Urinary bladder (tissue), 4 donors: ENCODE data around the gene RSRC1. TPM values are rescaled to one million over a fixed set of nuclear protein-coding genes. Genes with fewer than 3 reads are reported as not detected.
"Not testable (repeated sequence)": the region's sequence is repeated elsewhere in the genome, so short reads cannot be mapped to it uniquely, and the experiment has no call there.

Source experiments
- DNase-seq: peaks from one replicate; pipeline ENCODE4 v3.0.0-alpha.2; 2015; ENCODE audit errors: extremely low spot score
- H3K27ac ChIP-seq: one replicate; pipeline ENCODE4 v1.5.1; 2013; ENCODE audit warnings: low read depth, mild to moderate bottlenecking, moderate library complexity
- H3K36me3 ChIP-seq: one replicate; pipeline ENCODE4 v1.6.1; 2013; ENCODE audit warnings: mild to moderate bottlenecking, moderate library complexity; ENCODE audit not compliant: insufficient read depth
- H3K4me1 ChIP-seq: one replicate; pipeline ENCODE4 v1.6.1; 2013; ENCODE audit warnings: mild to moderate bottlenecking, moderate library complexity; ENCODE audit not compliant: insufficient read depth
- H3K4me3 ChIP-seq: one replicate; pipeline ENCODE4 v1.5.1; 2013; ENCODE audit warnings: low read depth, low read length
- WGBS: extraction: QIAGEN DNeasy Blood & Tissue Kit; methylation state at CpG from one replicate; pipeline ENCODE4 v1.1.7; 2013; 5-methylcytosine and 5-hydroxymethylcytosine counted together
- polyA plus RNA-seq: library from polyadenylated mRNA; stranded (reverse); fragments of 200-250 nt; gene quantifications from one replicate; pipeline ENCODE4 v1.2.3, GENCODE V29; 2013
- total RNA-seq: library from RNA; depleted of rRNA; stranded (reverse); fragments of >200 nt; gene quantifications from one replicate; pipeline ENCODE4 v1.2.3, GENCODE V29; 2014
- donor health status: healthy with polysubstance abuse.
- donor health status: healthy.

Gene RSRC1
- total and polyA plus RNA-seq, 2 donors = 29.3 to 70.6 TPM

DNA sequence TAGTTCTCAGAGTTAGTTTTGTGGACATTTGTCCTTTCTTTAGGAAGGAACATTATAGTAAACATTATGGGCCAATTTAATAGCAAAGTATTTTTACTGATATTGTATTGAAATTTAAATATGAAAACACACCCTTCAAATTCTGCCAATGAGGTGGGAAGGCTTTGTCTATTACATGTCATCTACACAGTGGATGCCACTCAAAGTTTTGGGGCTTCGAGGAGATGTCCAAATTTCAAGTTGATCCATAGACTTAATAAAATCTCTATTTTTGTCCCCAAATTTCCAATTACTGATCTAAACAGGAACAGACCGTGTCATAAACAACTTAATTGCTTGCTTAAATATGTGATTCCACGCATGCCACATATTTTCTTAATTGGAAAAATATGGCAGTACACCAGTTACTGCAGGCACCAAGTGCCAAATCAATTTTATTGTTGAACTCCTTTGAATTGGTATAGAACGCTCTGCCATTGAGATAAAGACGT lies 5.4 kb upstream of the RSRC1 start:
- H3K4me1 ChIP-seq = no peaks in the 10 kb centered on the region
- no peaks in the 10 kb centered on the region for H3K36me3 ChIP-seq
- 24% methylated on average over 5 of the region's 5 CpGs for WGBS
- no peak overlapping the region for H3K27ac ChIP-seq
- no peak for DNase-seq
- H3K4me3 ChIP-seq = no peak overlapping the region

DNA sequence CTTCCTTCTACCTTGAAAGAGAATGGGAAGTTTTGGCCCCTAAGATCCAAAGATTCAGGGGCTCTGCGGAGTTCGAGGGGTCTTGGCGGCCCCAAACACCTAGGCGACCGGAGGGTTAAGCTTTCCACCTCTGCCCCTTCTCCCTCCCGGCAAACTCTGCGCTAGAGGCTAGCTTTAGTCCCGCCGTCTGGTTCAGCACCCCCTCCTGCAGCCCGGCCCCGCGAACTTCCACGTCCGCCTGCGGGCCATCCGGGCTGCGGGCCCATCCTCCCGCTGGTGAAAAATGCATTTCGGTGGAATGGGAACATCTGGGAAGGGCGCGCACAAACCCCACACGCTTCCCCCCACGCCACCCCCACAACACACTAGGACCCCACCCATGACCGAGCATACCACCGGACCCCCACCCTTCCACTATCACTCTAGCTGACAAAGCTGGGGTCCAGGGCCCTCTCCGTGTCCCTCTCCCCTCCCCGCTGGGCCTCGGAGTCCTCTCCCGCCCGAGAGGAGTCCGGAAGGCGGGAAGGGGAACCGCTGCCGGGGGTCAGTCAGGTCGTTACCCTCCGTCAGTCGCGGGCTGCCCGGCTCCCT lies 4.7 kb upstream of the RSRC1 start:
- Histone ChIP-seq H3K4me1 (no peaks in the 10 kb centered on the region), H3K36me3 (no peaks in the 10 kb centered on the region), H3K4me3 (peak overlapping the region; percentile 44), H3K27ac (no peak overlapping the region)
- WGBS = 3% methylated on average over 39 of the region's 39 CpGs
- no peak for DNase-seq

DNA sequence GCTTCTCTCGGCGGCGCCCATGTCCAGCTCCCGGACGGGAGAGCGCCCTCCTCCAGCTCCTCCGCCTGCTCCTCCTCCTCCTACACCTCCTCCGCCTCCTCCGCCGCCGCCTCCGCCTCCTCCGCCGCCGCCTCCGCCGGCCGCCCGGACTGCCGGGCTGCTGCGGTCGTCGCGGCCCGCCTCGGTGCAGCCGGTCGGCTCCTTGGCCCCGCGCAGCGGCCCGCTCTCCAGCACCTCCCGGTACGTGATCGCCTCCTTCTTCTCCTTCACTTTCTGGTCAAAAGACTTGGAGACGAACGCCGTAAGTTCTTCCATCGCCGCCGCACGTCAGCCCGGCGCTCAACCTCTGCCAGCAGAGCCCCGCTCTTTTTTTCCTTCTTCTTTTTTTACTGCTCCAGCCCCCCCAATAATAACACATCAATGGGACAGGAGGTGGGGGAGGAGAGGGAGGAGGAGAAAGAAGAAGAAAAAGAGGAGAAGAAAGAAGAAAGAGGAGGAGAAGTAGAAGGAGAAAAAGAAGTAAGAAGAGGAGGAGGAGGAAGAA lies 4.1 kb upstream of the RSRC1 start:
- DNase-seq = no peak
- no peak overlapping the region for H3K27ac ChIP-seq
- WGBS = 1% methylated on average over 45 of the region's 45 CpGs
- H3K4me3 ChIP-seq = peak overlapping the region; percentile 44
- H3K36me3 ChIP-seq = no peaks in the 10 kb centered on the region
- H3K4me1 ChIP-seq = no peaks in the 10 kb centered on the region

DNA sequence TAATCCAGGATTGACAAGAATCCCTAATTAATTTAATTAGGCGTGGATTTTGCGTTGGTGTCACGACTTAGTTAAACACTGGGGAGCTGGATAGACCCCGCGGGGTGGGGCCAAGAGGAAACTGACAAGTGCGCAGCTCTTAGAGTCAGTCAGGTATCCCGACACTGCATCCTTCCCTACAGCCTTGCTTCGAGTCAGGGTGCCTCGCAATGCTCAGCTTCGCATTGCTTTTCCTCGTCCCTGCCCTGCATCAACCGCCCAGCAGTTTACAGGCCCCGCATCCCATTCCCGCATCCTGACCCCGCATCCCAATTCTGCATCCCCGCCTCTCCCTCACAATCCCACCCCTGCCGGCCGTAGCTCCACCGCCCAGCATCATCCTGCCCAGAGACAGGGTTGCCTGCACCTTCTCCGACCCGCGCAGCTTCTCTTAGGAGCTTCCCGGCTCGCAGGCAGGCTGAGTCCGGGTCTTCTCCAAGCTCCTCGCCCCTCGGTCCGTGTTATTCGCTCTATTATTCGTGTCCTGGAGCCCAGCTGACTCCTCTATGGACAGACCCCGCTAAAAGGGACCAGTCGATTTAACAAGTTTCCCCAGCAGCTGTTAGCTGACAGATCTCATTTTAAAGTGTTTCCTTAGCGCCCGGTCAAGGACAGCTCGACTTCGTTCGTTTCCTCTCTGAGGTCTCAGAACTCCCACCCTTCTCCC lies 3.0 kb upstream of the RSRC1 start:
- DNase-seq = no peak
- 4% methylated on average over 37 of the region's 37 CpGs for WGBS
- Histone ChIP-seq H3K36me3 (no peaks in the 10 kb centered on the region), H3K4me3 (no peak overlapping the region), H3K4me1 (no peaks in the 10 kb centered on the region), H3K27ac (no peak overlapping the region)

DNA sequence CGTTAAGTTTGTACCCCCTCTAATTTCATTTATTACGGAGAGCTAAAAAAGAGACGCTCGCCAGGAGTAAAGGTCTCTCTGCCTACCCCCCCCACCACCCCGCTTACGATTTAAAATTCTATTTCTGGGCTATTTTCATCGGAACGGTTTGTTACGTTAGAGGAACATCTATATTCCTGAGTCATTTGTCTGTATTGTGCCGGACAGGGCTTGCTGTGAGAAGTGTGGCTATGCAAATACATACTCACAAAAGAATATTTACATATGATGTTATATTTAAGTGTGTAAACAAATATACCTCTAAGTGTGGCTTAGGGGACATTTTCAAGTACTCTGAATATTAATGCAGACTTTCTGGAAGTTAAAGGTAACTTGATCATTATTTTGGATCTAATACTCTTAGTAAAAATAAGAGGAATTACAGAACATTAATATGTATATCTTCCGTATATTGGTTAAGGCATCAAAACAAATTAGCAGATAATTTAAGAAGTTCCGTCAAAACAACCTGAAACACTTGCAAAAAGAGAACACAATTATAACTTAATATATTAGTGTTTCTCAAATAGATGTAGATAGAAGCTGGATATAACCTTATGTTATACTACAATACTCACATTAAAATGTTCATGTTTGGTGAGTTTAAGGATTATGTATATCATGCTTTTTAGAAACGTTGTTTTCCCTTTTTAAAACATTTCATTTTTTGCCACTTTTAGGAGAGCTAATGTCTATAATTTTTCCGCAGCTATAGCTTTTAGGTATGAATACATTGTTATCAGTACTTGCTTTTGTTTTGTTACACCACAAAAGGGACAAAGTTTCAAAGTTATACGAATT lies 2.1 kb upstream of the RSRC1 start:
- H3K4me3 ChIP-seq = no peak overlapping the region
- no peaks in the 10 kb centered on the region for H3K36me3 ChIP-seq
- DNase-seq = no peak
- no peaks in the 10 kb centered on the region for H3K4me1 ChIP-seq
- 15% methylated on average over 15 of the region's 15 CpGs for WGBS
- no peak overlapping the region for H3K27ac ChIP-seq

DNA sequence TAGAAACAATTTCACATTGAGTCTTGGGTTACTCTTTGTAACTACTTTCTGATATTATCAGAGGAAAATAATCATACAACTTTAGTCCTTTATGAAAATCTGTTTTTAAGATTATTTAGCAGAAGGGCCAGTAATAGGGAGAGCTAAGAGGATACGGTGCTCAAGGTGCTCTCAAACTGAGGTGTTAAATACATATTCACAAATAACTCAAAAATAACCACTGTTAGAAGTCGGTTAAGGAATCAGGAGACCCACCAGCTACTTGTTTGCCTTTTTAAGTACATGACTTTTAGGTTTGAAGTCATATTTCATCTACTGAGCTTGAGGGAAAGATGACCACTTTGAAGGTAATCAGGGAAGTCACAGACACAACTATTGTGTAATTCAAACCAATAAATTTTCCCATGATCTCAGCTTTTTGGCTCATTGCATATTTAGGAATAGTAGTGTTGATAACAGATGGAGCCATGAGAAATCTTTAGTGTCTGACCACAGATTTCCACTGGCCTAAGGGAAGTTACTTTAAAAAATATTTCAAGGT lies 1.4 kb upstream of the RSRC1 start:
- H3K36me3 ChIP-seq = no peaks in the 10 kb centered on the region
- WGBS = 13% methylated on average over 2 of the region's 2 CpGs
- H3K4me1 ChIP-seq = no peaks in the 10 kb centered on the region
- no peak overlapping the region for H3K27ac ChIP-seq
- no peak for DNase-seq
- no peak overlapping the region for H3K4me3 ChIP-seq

DNA sequence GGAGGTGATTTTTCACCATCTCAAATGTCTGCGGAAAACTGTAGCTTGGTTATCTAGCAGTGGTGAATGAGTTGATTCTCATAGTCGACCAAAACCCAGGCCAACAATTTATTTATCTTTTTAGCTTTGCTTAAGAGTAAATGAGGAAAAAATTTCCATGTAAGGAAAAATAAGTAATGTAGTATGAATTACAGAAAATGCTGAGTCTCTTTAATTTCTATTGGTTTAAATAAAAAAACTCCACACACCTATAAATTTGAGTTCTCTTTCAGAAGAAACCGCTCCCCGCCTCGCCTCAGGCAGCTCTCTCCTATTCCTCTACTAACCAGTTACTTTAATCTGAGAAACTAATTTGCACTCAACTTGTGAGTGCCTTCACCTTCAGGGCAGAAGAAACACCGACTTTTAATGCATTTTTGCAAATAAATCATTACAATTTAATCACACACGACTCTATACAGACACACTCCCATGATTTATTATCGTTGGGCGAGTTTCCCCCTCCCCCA lies 540 bp upstream of the RSRC1 start:
- DNase-seq = no peak
- Histone ChIP-seq H3K27ac (no peak overlapping the region), H3K4me3 (peak overlapping the region; percentile 84), H3K36me3 (no peaks in the 10 kb centered on the region), H3K4me1 (no peaks in the 10 kb centered on the region)
- 7% methylated on average over 9 of the region's 9 CpGs for WGBS

DNA sequence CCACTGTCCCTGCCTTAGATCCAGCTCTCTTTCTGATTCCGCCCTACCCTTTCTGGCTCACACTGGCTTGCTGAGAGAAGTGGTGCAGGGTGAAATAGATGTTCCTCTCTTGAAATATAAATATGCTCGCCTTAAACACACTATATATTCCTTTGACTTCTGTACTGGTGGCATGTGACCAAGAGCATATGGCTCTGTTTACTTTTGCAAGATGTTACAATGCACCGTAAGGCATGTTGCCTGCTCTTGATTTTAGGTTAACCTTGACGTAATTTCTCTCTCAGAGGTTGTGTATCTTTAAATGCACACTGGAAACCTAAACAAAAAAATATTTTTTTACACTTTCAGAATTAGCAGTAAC lies 749 bp downstream of the RSRC1 start:
- Histone ChIP-seq H3K36me3 (no peaks in the 10 kb centered on the region), H3K4me3 (peak overlapping the region; percentile 84), H3K4me1 (no peaks in the 10 kb centered on the region), H3K27ac (no peak overlapping the region)
- no peak for DNase-seq
- 10% methylated on average over 4 of the region's 4 CpGs for WGBS

DNA sequence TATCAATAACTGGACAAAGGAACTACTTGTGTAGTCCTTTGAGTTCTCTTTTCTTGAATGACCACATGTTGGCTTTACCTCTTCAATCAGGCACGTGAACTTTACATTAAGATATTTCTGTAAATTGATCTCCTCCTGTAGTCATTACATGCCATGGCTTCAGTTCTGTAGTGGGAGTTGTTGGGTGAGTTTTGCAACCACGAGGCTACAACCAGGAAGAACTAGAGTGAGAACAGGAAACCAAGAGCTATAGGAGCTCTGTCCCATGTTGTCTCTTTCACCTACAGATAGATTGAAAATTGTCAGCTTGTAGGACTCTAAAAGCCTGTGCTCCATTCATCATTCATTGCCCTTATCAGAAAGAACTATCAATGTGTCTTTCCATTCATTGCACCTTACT lies 2.0 kb downstream of the RSRC1 start:
- Histone ChIP-seq H3K36me3 (no peaks in the 10 kb centered on the region), H3K4me1 (no peaks in the 10 kb centered on the region), H3K4me3 (no peak overlapping the region), H3K27ac (no peak overlapping the region)
- 74% methylated on average over 2 of the region's 2 CpGs for WGBS
- no peak for DNase-seq

DNA sequence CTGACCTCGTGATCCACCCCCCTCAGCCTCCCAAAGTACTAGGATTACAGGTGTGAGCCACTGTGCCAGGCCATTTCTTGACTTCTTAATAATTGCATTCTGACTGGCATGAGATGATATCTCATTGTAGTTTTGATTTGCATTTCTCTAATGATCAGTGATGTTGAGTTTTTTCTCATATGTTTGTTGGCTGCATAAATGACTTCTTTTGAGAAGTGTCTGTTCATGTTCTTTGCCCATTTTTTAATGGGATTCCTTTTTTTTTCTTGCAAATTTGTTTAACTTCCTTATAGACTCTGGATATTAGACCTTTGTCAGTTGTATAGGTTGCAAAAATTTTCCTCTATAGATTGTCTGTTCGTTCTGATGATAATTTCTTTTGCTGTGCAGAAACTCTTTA lies 3.7 kb downstream of the RSRC1 start:
- H3K4me1 ChIP-seq, H3K27ac ChIP-seq, H3K36me3 ChIP-seq, DNase-seq, H3K4me3 ChIP-seq: not testable (repeated sequence)
- 96% methylated on average over 2 of the region's 2 CpGs for WGBS

DNA sequence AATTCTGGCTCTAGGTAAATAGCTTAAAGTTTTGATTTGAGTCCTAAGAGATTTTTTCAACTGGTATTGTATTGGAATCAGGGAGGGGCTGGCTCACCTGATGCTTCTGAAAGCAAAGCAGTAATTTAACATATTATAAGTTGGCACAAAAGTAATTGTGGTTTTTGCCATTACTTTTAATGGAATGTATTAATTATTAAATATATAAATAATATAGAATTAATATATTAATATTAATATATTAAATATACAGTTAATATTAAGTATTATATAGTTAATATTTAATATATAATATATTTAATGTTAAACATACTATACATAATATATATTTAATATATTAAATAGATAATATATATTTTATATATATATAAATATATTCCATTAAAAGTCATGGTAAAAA lies 10.4 kb downstream of the RSRC1 start:
- Histone ChIP-seq H3K4me1 (no peaks in the 10 kb centered on the region), H3K36me3 (peaks cover 3% of the 10 kb centered on the region), H3K27ac (no peak overlapping the region), H3K4me3 (no peak overlapping the region)
- DNase-seq = no peak

DNA sequence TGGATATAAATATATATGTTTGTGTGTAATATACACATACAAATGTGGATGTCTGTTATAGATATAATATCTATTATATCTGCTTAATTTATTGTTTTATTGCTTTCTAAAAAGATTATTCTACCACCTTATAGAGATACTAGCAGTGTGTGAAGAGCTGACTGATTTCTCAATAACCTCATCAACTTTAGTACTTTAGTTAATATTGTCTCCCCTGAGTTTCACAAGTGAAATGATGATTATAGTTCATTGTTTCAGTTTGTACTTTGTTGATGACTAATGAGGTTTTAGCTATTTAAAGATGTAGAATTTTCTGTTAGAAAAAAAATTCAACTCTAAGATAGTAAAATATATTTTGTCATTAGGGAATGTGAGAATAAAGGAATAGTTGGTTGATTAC lies 11.4 kb downstream of the RSRC1 start:
- no peak overlapping the region for H3K4me3 ChIP-seq
- no peak for DNase-seq
- peaks cover 5% of the 10 kb centered on the region for H3K36me3 ChIP-seq
- no peaks in the 10 kb centered on the region for H3K4me1 ChIP-seq
- no peak overlapping the region for H3K27ac ChIP-seq

DNA sequence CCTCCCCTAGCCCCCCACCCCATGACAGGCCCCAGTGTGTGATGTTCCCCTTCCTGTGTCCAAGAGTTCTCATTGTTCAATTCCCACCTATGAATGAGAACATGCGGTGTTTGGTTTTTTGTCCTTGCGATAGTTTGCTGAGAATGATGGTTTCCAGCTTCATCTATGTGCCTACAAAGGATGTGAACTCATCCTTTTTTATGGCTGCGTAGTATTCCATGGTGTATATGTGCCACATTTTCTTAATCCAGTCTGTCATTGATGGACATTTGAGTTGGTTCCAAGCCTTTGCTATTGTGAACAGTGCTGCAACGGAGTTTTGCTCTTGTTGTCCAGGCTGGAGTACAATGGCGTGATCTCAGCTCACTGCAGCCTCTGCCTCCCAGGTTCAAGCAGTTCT lies 12.8 kb downstream of the RSRC1 start:
- H3K27ac ChIP-seq, H3K36me3 ChIP-seq, DNase-seq, H3K4me3 ChIP-seq, H3K4me1 ChIP-seq: not testable (repeated sequence)
- 80% methylated on average over 5 of the region's 5 CpGs for WGBS
